ENCODE results near the gene HARBI1. TPM values are rescaled to one million over a fixed set of nuclear protein-coding genes. Genes with fewer than 3 reads are reported as not detected.

HARBI1 gene
- total and polyA plus RNA-seq, 9 of the 15 experiments (the other 6 are each of a cell fraction or from before 2014, with no cell fraction given): 3.5 to 8.4 (median 5.5) TPM

DNA sequence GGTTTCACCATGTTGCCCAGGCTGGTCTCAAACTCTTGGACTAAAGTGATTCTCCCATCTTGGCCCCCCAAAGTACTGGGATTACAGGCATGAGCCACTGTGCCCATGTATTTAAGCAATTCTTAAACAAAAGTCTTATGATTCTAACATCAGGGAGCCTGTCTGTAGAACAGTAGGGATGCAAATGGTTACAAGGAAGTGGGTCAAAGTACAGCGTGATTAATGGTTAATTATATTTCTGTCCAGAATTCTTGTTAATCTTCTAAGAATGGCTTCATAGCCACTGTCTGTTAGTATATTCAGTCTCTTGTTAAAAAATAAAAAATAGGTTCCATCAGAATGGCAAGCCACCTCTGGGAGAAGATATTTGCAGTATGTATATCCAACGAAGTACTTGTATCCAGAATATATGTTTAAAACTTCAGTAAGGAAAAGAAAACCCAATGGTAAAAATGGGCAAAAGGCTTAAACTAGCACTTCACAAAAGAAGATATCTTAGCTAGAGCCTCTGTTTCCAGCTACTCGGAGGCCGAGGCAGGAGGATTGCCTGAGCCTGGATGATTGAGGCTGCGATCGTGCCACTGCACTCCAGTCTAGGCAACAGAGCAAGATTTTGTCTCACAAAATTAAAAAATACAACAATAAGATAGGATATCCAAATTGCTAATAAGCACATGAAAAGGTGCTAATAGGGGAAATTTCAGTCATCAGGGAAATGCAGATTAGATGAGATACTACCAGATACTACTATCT is 23.2 kb upstream of the HARBI1 start (continued):
- TF ChIP-seq, protein P1, sequence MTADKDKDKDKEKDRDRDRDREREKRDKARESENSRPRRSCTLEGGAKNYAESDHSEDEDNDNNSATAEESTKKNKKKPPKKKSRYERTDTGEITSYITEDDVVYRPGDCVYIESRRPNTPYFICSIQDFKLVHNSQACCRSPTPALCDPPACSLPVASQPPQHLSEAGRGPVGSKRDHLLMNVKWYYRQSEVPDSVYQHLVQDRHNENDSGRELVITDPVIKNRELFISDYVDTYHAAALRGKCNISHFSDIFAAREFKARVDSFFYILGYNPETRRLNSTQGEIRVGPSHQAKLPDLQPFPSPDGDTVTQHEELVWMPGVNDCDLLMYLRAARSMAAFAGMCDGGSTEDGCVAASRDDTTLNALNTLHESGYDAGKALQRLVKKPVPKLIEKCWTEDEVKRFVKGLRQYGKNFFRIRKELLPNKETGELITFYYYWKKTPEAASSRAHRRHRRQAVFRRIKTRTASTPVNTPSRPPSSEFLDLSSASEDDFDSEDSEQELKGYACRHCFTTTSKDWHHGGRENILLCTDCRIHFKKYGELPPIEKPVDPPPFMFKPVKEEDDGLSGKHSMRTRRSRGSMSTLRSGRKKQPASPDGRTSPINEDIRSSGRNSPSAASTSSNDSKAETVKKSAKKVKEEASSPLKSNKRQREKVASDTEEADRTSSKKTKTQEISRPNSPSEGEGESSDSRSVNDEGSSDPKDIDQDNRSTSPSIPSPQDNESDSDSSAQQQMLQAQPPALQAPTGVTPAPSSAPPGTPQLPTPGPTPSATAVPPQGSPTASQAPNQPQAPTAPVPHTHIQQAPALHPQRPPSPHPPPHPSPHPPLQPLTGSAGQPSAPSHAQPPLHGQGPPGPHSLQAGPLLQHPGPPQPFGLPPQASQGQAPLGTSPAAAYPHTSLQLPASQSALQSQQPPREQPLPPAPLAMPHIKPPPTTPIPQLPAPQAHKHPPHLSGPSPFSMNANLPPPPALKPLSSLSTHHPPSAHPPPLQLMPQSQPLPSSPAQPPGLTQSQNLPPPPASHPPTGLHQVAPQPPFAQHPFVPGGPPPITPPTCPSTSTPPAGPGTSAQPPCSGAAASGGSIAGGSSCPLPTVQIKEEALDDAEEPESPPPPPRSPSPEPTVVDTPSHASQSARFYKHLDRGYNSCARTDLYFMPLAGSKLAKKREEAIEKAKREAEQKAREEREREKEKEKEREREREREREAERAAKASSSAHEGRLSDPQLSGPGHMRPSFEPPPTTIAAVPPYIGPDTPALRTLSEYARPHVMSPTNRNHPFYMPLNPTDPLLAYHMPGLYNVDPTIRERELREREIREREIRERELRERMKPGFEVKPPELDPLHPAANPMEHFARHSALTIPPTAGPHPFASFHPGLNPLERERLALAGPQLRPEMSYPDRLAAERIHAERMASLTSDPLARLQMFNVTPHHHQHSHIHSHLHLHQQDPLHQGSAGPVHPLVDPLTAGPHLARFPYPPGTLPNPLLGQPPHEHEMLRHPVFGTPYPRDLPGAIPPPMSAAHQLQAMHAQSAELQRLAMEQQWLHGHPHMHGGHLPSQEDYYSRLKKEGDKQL (CRISPR knock-in tag; IDR thresholded peaks at IDR 0.05; ENCODE audit: borderline replicate concordance): no peak
- no peak for TF ChIP-seq NFXL1 (CRISPR knock-in tag; IDR thresholded peaks at IDR 0.05)
- TF ChIP-seq MAFG (tag; conservative IDR thresholded peaks at IDR 0.05): no peak
- TF ChIP-seq, protein P2, sequence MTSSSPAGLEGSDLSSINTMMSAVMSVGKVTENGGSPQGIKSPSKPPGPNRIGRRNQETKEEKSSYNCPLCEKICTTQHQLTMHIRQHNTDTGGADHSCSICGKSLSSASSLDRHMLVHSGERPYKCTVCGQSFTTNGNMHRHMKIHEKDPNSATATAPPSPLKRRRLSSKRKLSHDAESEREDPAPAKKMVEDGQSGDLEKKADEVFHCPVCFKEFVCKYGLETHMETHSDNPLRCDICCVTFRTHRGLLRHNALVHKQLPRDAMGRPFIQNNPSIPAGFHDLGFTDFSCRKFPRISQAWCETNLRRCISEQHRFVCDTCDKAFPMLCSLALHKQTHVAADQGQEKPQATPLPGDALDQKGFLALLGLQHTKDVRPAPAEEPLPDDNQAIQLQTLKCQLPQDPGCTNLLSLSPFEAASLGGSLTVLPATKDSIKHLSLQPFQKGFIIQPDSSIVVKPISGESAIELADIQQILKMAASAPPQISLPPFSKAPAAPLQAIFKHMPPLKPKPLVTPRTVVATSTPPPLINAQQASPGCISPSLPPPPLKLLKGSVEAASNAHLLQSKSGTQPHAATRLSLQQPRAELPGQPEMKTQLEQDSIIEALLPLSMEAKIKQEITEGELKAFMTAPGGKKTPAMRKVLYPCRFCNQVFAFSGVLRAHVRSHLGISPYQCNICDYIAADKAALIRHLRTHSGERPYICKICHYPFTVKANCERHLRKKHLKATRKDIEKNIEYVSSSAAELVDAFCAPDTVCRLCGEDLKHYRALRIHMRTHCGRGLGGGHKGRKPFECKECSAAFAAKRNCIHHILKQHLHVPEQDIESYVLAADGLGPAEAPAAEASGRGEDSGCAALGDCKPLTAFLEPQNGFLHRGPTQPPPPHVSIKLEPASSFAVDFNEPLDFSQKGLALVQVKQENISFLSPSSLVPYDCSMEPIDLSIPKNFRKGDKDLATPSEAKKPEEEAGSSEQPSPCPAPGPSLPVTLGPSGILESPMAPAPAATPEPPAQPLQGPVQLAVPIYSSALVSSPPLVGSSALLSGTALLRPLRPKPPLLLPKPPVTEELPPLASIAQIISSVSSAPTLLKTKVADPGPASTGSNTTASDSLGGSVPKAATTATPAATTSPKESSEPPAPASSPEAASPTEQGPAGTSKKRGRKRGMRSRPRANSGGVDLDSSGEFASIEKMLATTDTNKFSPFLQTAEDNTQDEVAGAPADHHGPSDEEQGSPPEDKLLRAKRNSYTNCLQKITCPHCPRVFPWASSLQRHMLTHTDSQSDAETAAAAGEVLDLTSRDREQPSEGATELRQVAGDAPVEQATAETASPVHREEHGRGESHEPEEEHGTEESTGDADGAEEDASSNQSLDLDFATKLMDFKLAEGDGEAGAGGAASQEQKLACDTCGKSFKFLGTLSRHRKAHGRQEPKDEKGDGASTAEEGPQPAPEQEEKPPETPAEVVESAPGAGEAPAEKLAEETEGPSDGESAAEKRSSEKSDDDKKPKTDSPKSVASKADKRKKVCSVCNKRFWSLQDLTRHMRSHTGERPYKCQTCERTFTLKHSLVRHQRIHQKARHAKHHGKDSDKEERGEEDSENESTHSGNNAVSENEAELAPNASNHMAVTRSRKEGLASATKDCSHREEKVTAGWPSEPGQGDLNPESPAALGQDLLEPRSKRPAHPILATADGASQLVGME (CRISPR knock-in tag; IDR thresholded peaks at IDR 0.05): no peak
- TF ChIP-seq ZNF212 (CRISPR knock-in tag; IDR thresholded peaks at IDR 0.05): no peak
- no peak for TF ChIP-seq NFIC (IDR thresholded peaks at IDR 0.05)
- TF ChIP-seq ETV5 (CRISPR knock-in tag; IDR thresholded peaks at IDR 0.05; ENCODE audit: low read depth): no peak
- TF ChIP-seq, protein P3, sequence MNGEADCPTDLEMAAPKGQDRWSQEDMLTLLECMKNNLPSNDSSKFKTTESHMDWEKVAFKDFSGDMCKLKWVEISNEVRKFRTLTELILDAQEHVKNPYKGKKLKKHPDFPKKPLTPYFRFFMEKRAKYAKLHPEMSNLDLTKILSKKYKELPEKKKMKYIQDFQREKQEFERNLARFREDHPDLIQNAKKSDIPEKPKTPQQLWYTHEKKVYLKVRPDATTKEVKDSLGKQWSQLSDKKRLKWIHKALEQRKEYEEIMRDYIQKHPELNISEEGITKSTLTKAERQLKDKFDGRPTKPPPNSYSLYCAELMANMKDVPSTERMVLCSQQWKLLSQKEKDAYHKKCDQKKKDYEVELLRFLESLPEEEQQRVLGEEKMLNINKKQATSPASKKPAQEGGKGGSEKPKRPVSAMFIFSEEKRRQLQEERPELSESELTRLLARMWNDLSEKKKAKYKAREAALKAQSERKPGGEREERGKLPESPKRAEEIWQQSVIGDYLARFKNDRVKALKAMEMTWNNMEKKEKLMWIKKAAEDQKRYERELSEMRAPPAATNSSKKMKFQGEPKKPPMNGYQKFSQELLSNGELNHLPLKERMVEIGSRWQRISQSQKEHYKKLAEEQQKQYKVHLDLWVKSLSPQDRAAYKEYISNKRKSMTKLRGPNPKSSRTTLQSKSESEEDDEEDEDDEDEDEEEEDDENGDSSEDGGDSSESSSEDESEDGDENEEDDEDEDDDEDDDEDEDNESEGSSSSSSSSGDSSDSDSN (IDR thresholded peaks at IDR 0.05; ENCODE audit: borderline replicate concordance in 1 of 2, low read depth in 2 of 2, low read length in 2 of 2): no peak

Data from K562 (cell line).